Calu3 (cell line): ENCODE results near the gene VAMP5. TPM values are rescaled to one million over a fixed set of nuclear protein-coding genes. Genes with fewer than 3 reads are reported as not detected.

Experiments
- BruUV-seq: library from RNA; stranded (reverse); fragments of 400-500 nt; replicated peaks from 2 replicates; lab custom pipeline; 2021; lab: Mats Ljungman, UMichigan
- CTCF ChIA-PET: fragments of 300-600 bp; sonication (Branson Sonifier 250); formaldehyde crosslinking; loops from one replicate; lab custom pipeline; 2022; ENCODE audit warnings: antibody characterized with exemption; lab: Charles Lee
- DNase-seq: peaks from one replicate; pipeline ENCODE4 v3.0.0; 2022
- H3K27ac Mint-ChIP-seq: one replicate; pipeline ENCODE4 v1.8.0; 2022; ENCODE audit warnings: mixed read lengths; ENCODE audit not compliant: unreplicated experiment
- H3K27me3 Mint-ChIP-seq: one replicate; pipeline ENCODE4 v1.8.0; 2022; ENCODE audit warnings: mixed read lengths; ENCODE audit not compliant: unreplicated experiment
- H3K36me3 Mint-ChIP-seq: one replicate; pipeline ENCODE4 v1.8.0; 2022; ENCODE audit warnings: mild to moderate bottlenecking, moderate library complexity, mixed read lengths; ENCODE audit not compliant: insufficient read depth, unreplicated experiment
- H3K4me1 Mint-ChIP-seq: one replicate; pipeline ENCODE4 v1.8.0; 2022; ENCODE audit warnings: mild to moderate bottlenecking, low read depth, mixed read lengths; ENCODE audit not compliant: unreplicated experiment
- H3K4me3 Mint-ChIP-seq: one replicate; pipeline ENCODE4 v1.8.0; 2022; ENCODE audit warnings: mild to moderate bottlenecking, low read depth, moderate library complexity, mixed read lengths; ENCODE audit not compliant: unreplicated experiment
- H3K9me3 Mint-ChIP-seq: one replicate; pipeline ENCODE4 v1.8.0; 2022; ENCODE audit warnings: low read depth, mixed read lengths; ENCODE audit not compliant: unreplicated experiment
- CTCF ChIP-seq: fragments of 200-600 bp; IDR thresholded peaks from one replicate; pipeline ENCODE4 v1.8.0; 2022; ENCODE audit warnings: antibody characterized with exemption; ENCODE audit not compliant: unreplicated experiment
- intact Hi-C: fragments of 100-400 bp; cut with micrococcal nuclease; formaldehyde crosslinking; loops from one replicate; pipeline ENCODE4 v1.10.0; 2022; ENCODE audit not compliant: unreplicated experiment
- total RNA-seq: library from RNA; stranded (reverse); gene quantifications from 2 replicates; pipeline ENCODE4 v1.2.3, GENCODE V29; 2022

Gene VAMP5
- total RNA-seq, 1 experiment from 2014 or later, result 10.0 TPM

- Mint-ChIP-seq H3K4me1 (peaks cover 18% of the 10 kb centered on the region), H3K27me3 (no peaks in the 10 kb centered on the region), H3K36me3 (peaks cover 31% of the 10 kb centered on the region), H3K27ac (no peak overlapping the region), H3K4me3 (no peak overlapping the region), H3K9me3 (no peaks in the 10 kb centered on the region)
- intact Hi-C loops, result no loop called here
- DNase-seq, result no peak
- TF ChIP-seq CTCF, result no peak
- no TSS peak for BruUV-seq
- CTCF ChIA-PET, result interaction anchor here (0.9 kb wide), 1 partner anchor 8 kb away, joined by 4 read pairs; no protein-coding TSS in a partner anchor
These were observed 8.8 kb downstream of the VAMP5 start for GRCh38 chr2:85593023-85593422.

GRCh38 chr2:85594715-85595300 lies 10.6 kb downstream of the VAMP5 start:
- no peak for DNase-seq
- TF ChIP-seq CTCF, result no peak
- no peaks in the 10 kb centered on the region for H3K27me3 Mint-ChIP-seq
- BruUV-seq, result TSS peak; percentile 91
- peak overlapping the region; percentile 98 for H3K4me3 Mint-ChIP-seq
- H3K36me3 Mint-ChIP-seq, result peaks cover 36% of the 10 kb centered on the region
- intact Hi-C loops, result no loop called here
- H3K9me3 Mint-ChIP-seq, result no peaks in the 10 kb centered on the region
- H3K27ac Mint-ChIP-seq, result peak overlapping the region; percentile 97
- H3K4me1 Mint-ChIP-seq, result peaks cover 17% of the 10 kb centered on the region
- CTCF ChIA-PET, result interaction anchor here (0.6 to 2.7 kb wide), 9 partner anchors 7 to 568 kb away, joined by 3 to 11 read pairs (median 4); partner anchors contain the start of gene VAMP8

GRCh38 chr2:85595301-85596025 lies 11.2 kb downstream of the VAMP5 start, which contains the start of gene RNF181:
Gene RNF181, plus strand, starts transcription at chr2:85595745. Its CDS starts 19 bp downstream, at chr2:85595764.
- CTCF ChIA-PET, result interaction anchor here (0.6 to 2.7 kb wide), 9 partner anchors 8 to 158 kb away, joined by 3 to 11 read pairs (median 4); partner anchors contain the start of gene VAMP8
- Mint-ChIP-seq H3K9me3 (no peaks in the 10 kb centered on the region), H3K27ac (peak within 1 kb of the TSS; percentile 97), H3K27me3 (no peaks in the 10 kb centered on the region), H3K4me3 (peak within 1 kb of the TSS; percentile 98), H3K36me3 (peaks cover 42% of the 10 kb centered on the region), H3K4me1 (peaks cover 11% of the 10 kb centered on the region)
- DNase-seq, result peak; percentile 93
- intact Hi-C loops, result no loop called here
- no TSS peak for BruUV-seq
- TF ChIP-seq CTCF, result no peak

- Mint-ChIP-seq H3K4me1 (peaks cover 6% of the 10 kb centered on the region), H3K36me3 (peaks cover 47% of the 10 kb centered on the region), H3K27ac (peak overlapping the region; percentile 97), H3K27me3 (no peaks in the 10 kb centered on the region), H3K9me3 (no peaks in the 10 kb centered on the region), H3K4me3 (peak overlapping the region; percentile 98)
- DNase-seq, result no peak
- CTCF ChIA-PET, result interaction anchor here (0.6 to 2.7 kb wide), 6 partner anchors 8 to 158 kb away, joined by 3 to 11 read pairs (median 4); partner anchors contain the start of gene VAMP8
- BruUV-seq, result no TSS peak
- no peak for TF ChIP-seq CTCF
- intact Hi-C loops, result no loop called here
These were observed 11.7 kb downstream of the VAMP5 start for GRCh38 chr2:85596026-85596333.
